A549 (cell line): ENCODE data around the gene NRXN3. TPM values are rescaled to one million over a fixed set of nuclear protein-coding genes. Genes with fewer than 3 reads are reported as not detected.
"Not testable (repeated sequence)": the region's sequence is repeated elsewhere in the genome, so short reads cannot be mapped to it uniquely, and the experiment has no call there.

Source experiments
- ATAC-seq, 2 experiments: fragments of 200-7000 bp in 1 of 2; fragments of >200 bp in 1 of 2; cut with Nextera tagmentation in 1 of 2; cut with Tn5 transposase in 1 of 2; 3 replicates each; pipeline versions ENCODE4 v1.8.0 to v1.9.1; 2018 to 2020; ENCODE audit warnings: mild to moderate bottlenecking in 1 of 2, moderate library complexity in 1 of 2
- CTCF ChIA-PET: fragments of 300-600 bp; sonication (Branson Sonifier 250); formaldehyde crosslinking; extraction: SDS; loops from one replicate; lab custom pipeline; 2021; ENCODE audit warnings: antibody characterized with exemption, inconsistent platforms; lab: Yijun Ruan, JAX
- POLR2A ChIA-PET: fragments of 350-600 bp; formaldehyde crosslinking; extraction: SDS; loops from one replicate; lab custom pipeline; 2021; ENCODE audit warnings: antibody characterized with exemption, inconsistent platforms; lab: Yijun Ruan, JAX
- DNase-seq, 2 experiments: peaks; one replicate each; pipeline versions ENCODE4 v3.0.0 to v3.0.0-alpha.2; 2011 to 2016; ENCODE audit warnings: low read depth in 1 of 2, low spot score in 1 of 2
- FAIRE-seq: peaks from 2 replicates; lab custom pipeline; 2011; peaks lifted over from hg19 to GRCh38; lab: Jason Lieb, UNC
- H3K27ac ChIP-seq, 2 experiments: fragments of >200 bp; sonication (Bioruptor Twin); formaldehyde crosslinking; 3 replicates each; pipeline ENCODE4 v1.5.1; 2016 to 2017
- H3K4me1 ChIP-seq: fragments of >200 bp; sonication (Bioruptor Twin); formaldehyde crosslinking; 3 replicates; pipeline ENCODE4 v1.6.1; 2016
- H3K4me2 ChIP-seq: fragments of >200 bp; sonication (Bioruptor Twin); formaldehyde crosslinking; 3 replicates; pipeline ENCODE4 v1.6.1; 2016
- H3K4me3 ChIP-seq: fragments of >200 bp; sonication (Bioruptor Twin); formaldehyde crosslinking; 3 replicates; pipeline ENCODE4 v1.5.1; 2016
- H3K9me3 ChIP-seq: fragments of >200 bp; sonication (Bioruptor Twin); formaldehyde crosslinking; 3 replicates; pipeline ENCODE4 v1.6.1; 2016
- CBX8 ChIP-seq: fragments of 200-600 bp; sonication (generic); IDR thresholded peaks from 2 replicates; pipeline ENCODE4 v1.6.1; 2016
- CEBPB ChIP-seq, 2 experiments: fragments of >200 bp in 1 of 2; sonication (Bioruptor Twin) in 1 of 2; formaldehyde crosslinking in 1 of 2; IDR thresholded peaks; 2 replicates each; pipeline ENCODE4 v1.6.1; 2012 to 2016
- CHD4 ChIP-seq: fragments of 200-600 bp; sonication (generic); IDR thresholded peaks from 2 replicates; pipeline ENCODE4 v1.6.1; 2016; ENCODE audit warnings: antibody characterized with exemption, mild to moderate bottlenecking, borderline replicate concordance
- ESRRA ChIP-seq: fragments of 150-350 bp; IDR thresholded peaks from 2 replicates; pipeline ENCODE4 v1.6.1; 2014; ENCODE audit warnings: mild to moderate bottlenecking, low read length, borderline replicate concordance
- FOXS1 ChIP-seq: fragments of 250-450 bp; sonication (Bioruptor Pico); IDR thresholded peaks from 2 replicates; pipeline ENCODE4 v1.5.0; 2020; ENCODE audit warnings: mild to moderate bottlenecking, moderate library complexity
- HDAC2 ChIP-seq: fragments of 200-600 bp; sonication (generic); IDR thresholded peaks from 2 replicates; pipeline ENCODE4 v1.6.1; 2016
- HES2 ChIP-seq: fragments of >200 bp; sonication (Bioruptor Twin); formaldehyde crosslinking; IDR thresholded peaks from 2 replicates; pipeline ENCODE4 v1.6.1; 2016
- HOXB13 ChIP-seq: fragments of 250-450 bp; sonication (Bioruptor Pico); IDR thresholded peaks from 2 replicates; pipeline ENCODE4 v1.5.0; 2020; ENCODE audit warnings: low read depth, mild to moderate bottlenecking, moderate library complexity
- HOXB5 ChIP-seq: fragments of 250-450 bp; sonication (Bioruptor Pico); IDR thresholded peaks from 2 replicates; pipeline ENCODE4 v1.5.0; 2020; ENCODE audit warnings: mild to moderate bottlenecking, moderate library complexity
- JUN ChIP-seq, 2 experiments: fragments of >200 bp; sonication (Bioruptor Twin); formaldehyde crosslinking; IDR thresholded peaks; 2 replicates in 1 of 2; 3 replicates in 1 of 2; pipeline ENCODE4 v1.6.1; 2016 to 2017
- JUNB ChIP-seq: fragments of >200 bp; sonication (Bioruptor Twin); formaldehyde crosslinking; IDR thresholded peaks from 2 replicates; pipeline ENCODE4 v1.6.1; 2016
- KDM5A ChIP-seq: fragments of 200-600 bp; sonication (generic); IDR thresholded peaks from 2 replicates; pipeline ENCODE4 v1.6.1; 2016; ENCODE audit warnings: antibody characterized with exemption, mild to moderate bottlenecking
- MAX ChIP-seq: IDR thresholded peaks from 2 replicates; pipeline ENCODE4 v1.6.1; 2012
- NFE2L2 ChIP-seq: fragments of 150-350 bp; conservative IDR thresholded peaks from 2 replicates; pipeline ENCODE4 v1.6.1; 2014; ENCODE audit warnings: low read length
- NPAS2 ChIP-seq: fragments of 250-450 bp; sonication (Bioruptor Pico); IDR thresholded peaks from 2 replicates; pipeline ENCODE4 v1.8.0; 2022; ENCODE audit warnings: mild to moderate bottlenecking, moderate library complexity, borderline replicate concordance
- NR3C1 ChIP-seq: fragments of >200 bp; sonication (Bioruptor Twin); formaldehyde crosslinking; IDR thresholded peaks from 3 replicates; pipeline ENCODE4 v1.6.1; 2017
- PBX3 ChIP-seq: IDR thresholded peaks from 2 replicates; pipeline ENCODE4 v1.6.1; 2012
- PHF8 ChIP-seq: fragments of 200-600 bp; sonication (generic); IDR thresholded peaks from 2 replicates; pipeline ENCODE4 v1.6.1; 2016; ENCODE audit warnings: low read depth, mild to moderate bottlenecking, antibody characterized with exemption, moderate library complexity, borderline replicate concordance
- RARB ChIP-seq: fragments of 250-450 bp; sonication (Bioruptor Pico); IDR thresholded peaks from 2 replicates; pipeline ENCODE4 v1.8.0; 2021; ENCODE audit warnings: mild to moderate bottlenecking, moderate library complexity
- RCOR1 ChIP-seq: fragments of 150-350 bp; IDR thresholded peaks from 2 replicates; pipeline ENCODE4 v1.6.1; 2014; ENCODE audit warnings: antibody characterized with exemption, low read length, low read depth
- TFCP2L1 ChIP-seq: fragments of 250-450 bp; sonication (Bioruptor Pico); IDR thresholded peaks from 2 replicates; pipeline ENCODE4 v1.5.0; 2021; ENCODE audit warnings: mild to moderate bottlenecking
- ZFP36 ChIP-seq: fragments of 450-650 bp; IDR thresholded peaks from 2 replicates; pipeline ENCODE4 v1.6.1; 2014; ENCODE audit warnings: borderline replicate concordance; ENCODE audit not compliant: partially characterized antibody
- WGBS: methylation state at CpG from one replicate; pipeline ENCODE4 v1.1.6; 2017; ENCODE audit errors: missing lambda C conversion rate; 5-methylcytosine and 5-hydroxymethylcytosine counted together
- polyA plus RNA-seq, 4 experiments: library from polyadenylated mRNA; depleted of rRNA in 3 of 4; stranded (reverse); fragments of >200 nt; fragmentation: RNase III in 1 of 4; extraction: RNeasy Plus Mini Kit Qiagen cat#74134 plus additional on column Dnase treatment in 1 of 4; gene quantifications; 2 replicates in 3 of 4; 3 replicates in 1 of 4; pipeline ENCODE4 v1.2.3, GENCODE V29; 2011 to 2017
- TF ChIP-seq, protein P1 (sequence below): fragments of 450-650 bp; IDR thresholded peaks from 2 replicates; pipeline ENCODE4 v1.6.1; 2014; ENCODE audit warnings: antibody characterized with exemption

Gene NRXN3
- polyA plus RNA-seq, 2 of the 4 experiments (the other 2 are of a cell fraction): 0.62 to 2.3 TPM

GRCh38 chr14:78567343-78567742 lies 397.2 kb downstream of the NRXN3 start:
- 3% methylated on average over 4 of the region's 4 CpGs for WGBS
- no peak for DNase-seq
- POLR2A ChIA-PET: no interaction called here
- CTCF ChIA-PET: interaction anchor here (0.6 to 3.9 kb wide), 16 partner anchors 10 to 748 kb away, joined by 3 to 32 read pairs (median 5); no protein-coding TSS in a partner anchor
- Histone ChIP-seq H3K27ac (no peak overlapping the region), H3K9me3 (no peaks in the 10 kb centered on the region), H3K4me2 (no peak overlapping the region), H3K4me3 (no peak overlapping the region)
- no peak for TF ChIP-seq FOXS1
- no peak for TF ChIP-seq KDM5A
- TF ChIP-seq RARB (CRISPR knock-in tag): no peak
- TF ChIP-seq JUNB: no peak
- TF ChIP-seq ZFP36: no peak
- TF ChIP-seq PBX3: no peak
- TF ChIP-seq, all 56 proteins: peak for 0
- ATAC-seq (no peak), FAIRE-seq (no peak)
- H3K4me1 ChIP-seq: no peaks in the 10 kb centered on the region

GRCh38 chr14:78573736-78574135 lies 403.6 kb downstream of the NRXN3 start:
- H3K9me3 ChIP-seq, ATAC-seq, H3K4me3 ChIP-seq, DNase-seq, H3K27ac ChIP-seq, H3K4me1 ChIP-seq, H3K4me2 ChIP-seq, FAIRE-seq, CTCF ChIA-PET, POLR2A ChIA-PET: not testable (repeated sequence)
- 57% methylated on average over 3 of the region's 3 CpGs for WGBS
- peak; percentile 74 for TF ChIP-seq ZFP36

DNA sequence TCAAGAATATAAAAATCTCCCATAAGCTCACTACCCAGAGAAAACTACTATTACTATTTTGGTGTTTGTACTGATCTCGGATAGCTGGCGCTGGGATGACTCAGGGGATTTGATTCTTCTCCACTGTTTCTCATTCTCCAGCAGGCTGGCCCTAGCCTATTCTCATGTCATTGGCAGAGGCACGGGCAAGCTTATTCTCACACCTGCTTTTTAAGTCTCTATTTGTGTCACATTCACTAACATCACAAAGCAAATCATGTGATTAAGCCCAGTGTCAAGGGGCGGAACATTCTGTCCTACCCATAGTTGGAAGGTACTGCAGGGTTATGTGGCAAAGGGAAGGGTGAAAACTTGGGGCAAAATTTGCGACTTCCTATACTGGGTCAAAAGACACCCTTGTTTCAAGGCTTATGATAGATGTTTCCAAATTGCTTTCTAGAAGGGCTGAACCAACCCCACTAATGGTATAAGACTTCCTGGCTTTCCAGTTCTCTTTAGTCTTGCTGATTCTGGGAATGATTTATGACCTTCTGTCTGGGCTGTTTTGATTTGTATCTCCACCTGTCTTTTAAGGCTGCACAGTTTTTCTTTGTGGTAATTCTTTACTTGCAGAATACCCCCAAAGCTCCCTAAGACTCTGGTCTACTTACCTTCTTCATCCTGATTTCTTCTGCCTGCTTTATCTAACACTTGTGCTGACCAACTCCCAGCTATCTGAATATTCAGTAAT lies 406.4 kb downstream of the NRXN3 start:
- CTCF ChIA-PET: interaction anchor here (1.4 to 5.9 kb wide), 2 partner anchors 10 to 22 kb away, joined by 3 to 30 read pairs; no protein-coding TSS in a partner anchor
- no peak overlapping the region for H3K4me2 ChIP-seq
- ATAC-seq (no peak), DNase-seq (no peak), FAIRE-seq (no peak)
- TF ChIP-seq HOXB5 (CRISPR knock-in tag): no peak
- TF ChIP-seq RCOR1: no peak
- TF ChIP-seq CEBPB (IDR thresholded peaks at IDR 0.05): no peak
- no peak for TF ChIP-seq HES2
- no peak for TF ChIP-seq JUNB
- TF ChIP-seq PBX3: no peak
- TF ChIP-seq, protein P1, sequence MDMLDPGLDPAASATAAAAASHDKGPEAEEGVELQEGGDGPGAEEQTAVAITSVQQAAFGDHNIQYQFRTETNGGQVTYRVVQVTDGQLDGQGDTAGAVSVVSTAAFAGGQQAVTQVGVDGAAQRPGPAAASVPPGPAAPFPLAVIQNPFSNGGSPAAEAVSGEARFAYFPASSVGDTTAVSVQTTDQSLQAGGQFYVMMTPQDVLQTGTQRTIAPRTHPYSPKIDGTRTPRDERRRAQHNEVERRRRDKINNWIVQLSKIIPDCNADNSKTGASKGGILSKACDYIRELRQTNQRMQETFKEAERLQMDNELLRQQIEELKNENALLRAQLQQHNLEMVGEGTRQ: no peak
- no peak for TF ChIP-seq NR3C1
- TF ChIP-seq JUN (IDR thresholded peaks at IDR 0.05): no peak
- no peak for TF ChIP-seq HOXB13 (CRISPR knock-in tag)
- no peak for TF ChIP-seq KDM5A
- TF ChIP-seq MAX: no peak
- no peak for TF ChIP-seq NPAS2
- TF ChIP-seq PHF8: no peak
- no peak for TF ChIP-seq HDAC2
- no peak for TF ChIP-seq CHD4
- TF ChIP-seq ESRRA: no peak
- TF ChIP-seq TFCP2L1: no peak
- TF ChIP-seq CBX8: no peak
- no peak for TF ChIP-seq NFE2L2
- H3K9me3 ChIP-seq: no peaks in the 10 kb centered on the region
- POLR2A ChIA-PET: no interaction called here
- no peak overlapping the region for H3K27ac ChIP-seq
- 10% methylated on average over 5 of the region's 5 CpGs for WGBS
- no peaks in the 10 kb centered on the region for H3K4me1 ChIP-seq
- H3K4me3 ChIP-seq: no peak overlapping the region
